GM23248 (cell line): ENCODE measurements around the gene SND1.

Source experiments
- EZH2 ChIP-seq: fragments of 200-600 bp; sonication (generic); IDR thresholded peaks from 2 replicates; pipeline ENCODE4 v1.6.1; 2018; ENCODE audit warnings: antibody characterized with exemption, mild to moderate bottlenecking; ENCODE audit not compliant: insufficient read depth, poor library complexity, severe bottlenecking
- EZH2phosphoT487 ChIP-seq: fragments of 200-600 bp; sonication (generic); IDR thresholded peaks from 2 replicates; pipeline ENCODE4 v1.6.1; 2018; ENCODE audit warnings: antibody characterized with exemption, moderate library complexity, mild to moderate bottlenecking, low read depth; ENCODE audit not compliant: insufficient read depth

- TF ChIP-seq EZH2phosphoT487 (no peak), EZH2 (no peak)
Observed at GRCh38 chr7:127608446-127608845, 43.5 kb upstream of the SND1 start.
